HepG2 (cell line): ENCODE measurements around the gene WNK4. TPM values are rescaled to one million over a fixed set of nuclear protein-coding genes. Genes with fewer than 3 reads are reported as not detected.

Source experiments
- BORCS8-MEF2B ChIP-seq: sonication (generic); formaldehyde crosslinking; IDR thresholded peaks from 2 replicates; pipeline ENCODE4 v1.8.0; 2022; ENCODE audit warnings: mild to moderate bottlenecking, missing genetic modification reagents
- HNF4G ChIP-seq, 2 experiments: sonication (generic) in 1 of 2; formaldehyde crosslinking in 1 of 2; IDR thresholded peaks; 2 replicates each; pipeline versions ENCODE4 v1.4.0 to v1.6.1; 2011 to 2020; ENCODE audit warnings: borderline replicate concordance in 2 of 2, low read depth in 2 of 2, mild to moderate bottlenecking in 2 of 2, low read length in 1 of 2, missing genetic modification reagents in 1 of 2, moderate library complexity in 1 of 2
- KAT7 ChIP-seq: IDR thresholded peaks from 2 replicates; pipeline ENCODE4 v1.6.1; 2018; ENCODE audit warnings: borderline replicate concordance, missing compliant biosample characterization
- KLF13 ChIP-seq: sonication (generic); formaldehyde crosslinking; IDR thresholded peaks from 2 replicates; pipeline ENCODE4 v1.4.0; 2020; ENCODE audit warnings: mild to moderate bottlenecking, missing genetic modification reagents
- MAFF ChIP-seq: IDR thresholded peaks from 2 replicates; pipeline ENCODE4 v1.6.1; 2011; ENCODE audit warnings: low read depth, low read length, improper control_type of control experiment
- MTF1 ChIP-seq: sonication (generic); formaldehyde crosslinking; IDR thresholded peaks from 2 replicates; pipeline ENCODE4 v1.5.0; 2020; ENCODE audit warnings: missing genetic modification reagents
- MYNN ChIP-seq: sonication (generic); formaldehyde crosslinking; IDR thresholded peaks from 2 replicates; pipeline ENCODE4 v1.4.0; 2020; ENCODE audit warnings: mild to moderate bottlenecking, low read depth, missing genetic modification reagents
- NRL ChIP-seq: sonication (generic); formaldehyde crosslinking; IDR thresholded peaks from 2 replicates; pipeline ENCODE4 v1.5.0; 2020; ENCODE audit warnings: missing genetic modification reagents, mild to moderate bottlenecking, moderate library complexity, borderline replicate concordance
- PBX2 ChIP-seq: IDR thresholded peaks from 2 replicates; pipeline ENCODE4 v1.6.1; 2016; ENCODE audit warnings: control low read depth
- POGK ChIP-seq: sonication (generic); formaldehyde crosslinking; conservative IDR thresholded peaks from 2 replicates; pipeline ENCODE4 v1.8.0; 2022; ENCODE audit warnings: mild to moderate bottlenecking, moderate library complexity, missing genetic modification reagents
- RNF2 ChIP-seq: fragments of 450-650 bp; conservative IDR thresholded peaks from 2 replicates; pipeline ENCODE4 v1.6.1; 2016; ENCODE audit warnings: low read depth
- ZNF274 ChIP-seq: sonication (generic); formaldehyde crosslinking; IDR thresholded peaks from 2 replicates; pipeline ENCODE4 v1.5.1; 2020; ENCODE audit warnings: mild to moderate bottlenecking, missing genetic modification reagents
- ZNF501 ChIP-seq: sonication (generic); formaldehyde crosslinking; IDR thresholded peaks from 2 replicates; pipeline ENCODE4 v1.5.1; 2020; ENCODE audit warnings: mild to moderate bottlenecking, moderate library complexity, missing genetic modification reagents
- ZNF512B ChIP-seq: sonication (generic); formaldehyde crosslinking; IDR thresholded peaks from 2 replicates; pipeline ENCODE4 v1.5.1; 2020; ENCODE audit warnings: missing genetic modification reagents, mild to moderate bottlenecking, borderline replicate concordance
- ZNF713 ChIP-seq: sonication (generic); formaldehyde crosslinking; IDR thresholded peaks from 2 replicates; pipeline ENCODE4 v1.4.0; 2020; ENCODE audit warnings: mild to moderate bottlenecking, missing genetic modification reagents
- ZNF776 ChIP-seq: sonication (generic); formaldehyde crosslinking; IDR thresholded peaks from 2 replicates; pipeline ENCODE4 v1.4.0; 2020; ENCODE audit warnings: mild to moderate bottlenecking, missing genetic modification reagents
- polyA plus RNA-seq, 8 experiments: library from polyadenylated mRNA; depleted of rRNA in 3 of 8; stranded (reverse) in 7 of 8; unstranded in 1 of 8; fragments of >200 nt; fragmentation: Illumina TruSeq in 4 of 8; extraction: Trizol in 4 of 8; gene quantifications; 2 replicates each; pipeline versions ENCODE4 v1.2.1 to v1.2.3, GENCODE V29; 2011 to 2016; ENCODE audit warnings: low read depth in 4 of 8, missing spikeins in 1 of 8, mixed read lengths in 1 of 8; ENCODE audit not compliant: insufficient read depth in 1 of 8
- total RNA-seq, 5 experiments: library from RNA; depleted of rRNA; stranded (reverse); fragments of >200 nt; fragmentation: Illumina TruSeq; extraction: Trizol; gene quantifications; 2 replicates each; pipeline ENCODE4 v1.2.3, GENCODE V29; 2016; ENCODE audit warnings: low read depth in 1 of 5
- TF ChIP-seq, protein P1 (sequence below): sonication (generic); formaldehyde crosslinking; conservative IDR thresholded peaks from 2 replicates; pipeline ENCODE4 v1.8.0; 2022; ENCODE audit warnings: low read depth, missing genetic modification reagents
- TF ChIP-seq, protein P2 (sequence below): IDR thresholded peaks from 2 replicates; pipeline ENCODE4 v1.6.1; 2016; ENCODE audit warnings: missing compliant biosample characterization, missing genetic modification reagents, borderline replicate concordance

Gene WNK4
- total and polyA plus RNA-seq, 2 of the 13 experiments (the other 11 are each of a cell fraction or from before 2014, with no cell fraction given) = 2.7 to 13.7 TPM

DNA sequence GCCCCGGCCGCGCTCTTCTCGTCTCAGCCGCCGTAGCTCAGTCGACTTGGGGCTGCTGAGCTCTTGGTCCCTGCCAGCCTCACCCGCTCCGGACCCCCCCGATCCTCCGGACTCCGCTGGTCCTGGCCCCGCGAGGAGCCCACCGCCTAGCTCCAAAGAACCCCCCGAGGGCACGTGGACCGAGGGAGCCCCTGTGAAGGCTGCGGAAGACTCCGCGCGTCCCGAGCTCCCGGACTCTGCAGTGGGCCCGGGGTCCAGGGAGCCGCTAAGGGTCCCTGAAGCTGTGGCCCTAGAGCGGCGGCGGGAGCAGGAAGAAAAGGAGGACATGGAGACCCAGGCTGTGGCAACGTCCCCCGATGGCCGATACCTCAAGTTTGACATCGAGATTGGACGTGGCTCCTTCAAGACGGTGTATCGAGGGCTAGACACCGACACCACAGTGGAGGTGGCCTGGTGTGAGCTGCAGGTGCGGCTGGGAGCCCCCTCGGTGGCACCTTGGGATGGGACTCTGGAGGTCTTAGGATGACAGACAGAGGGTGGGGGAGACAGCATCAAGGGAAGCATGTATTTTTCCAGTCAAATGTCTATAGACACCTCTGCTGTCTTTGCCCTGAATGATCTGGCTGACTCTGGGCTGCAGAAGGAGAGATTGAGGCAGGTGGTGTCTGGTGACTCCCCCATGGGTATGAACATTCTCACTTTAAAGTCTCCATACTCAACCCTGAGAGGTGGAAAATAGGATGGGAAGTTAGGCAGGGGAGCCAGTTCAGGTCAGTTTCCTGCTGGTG, 635 bp downstream of the WNK4 start (continued):
- TF ChIP-seq ZNF274 = peak; percentile 55; the same call in 1 of the 2 replicates
- TF ChIP-seq PBX2 (CRISPR knock-in tag) = no peak
- TF ChIP-seq MTF1 (CRISPR knock-in tag) = 0 out of 2 replicates have a peak, but pooled peaks have one; percentile 59
- 0 out of 2 replicates have a peak, but pooled peaks have one; percentile 85 for TF ChIP-seq ZNF713 (CRISPR knock-in tag)
- TF ChIP-seq KAT7 = peak; percentile 61; the same call in 1 of the 2 replicates
- TF ChIP-seq BORCS8-MEF2B (CRISPR knock-in tag) = peak; percentile 54; the same call in 1 of the 2 replicates
- 0 out of 2 replicates have a peak, but pooled peaks have one; percentile 47 for TF ChIP-seq NRL (CRISPR knock-in tag)
- TF ChIP-seq MYNN (CRISPR knock-in tag) = 0 out of 2 replicates have a peak, but pooled peaks have one; percentile 51
- TF ChIP-seq MAFF = no peak
- no peak for TF ChIP-seq HNF4G (IDR thresholded peaks at IDR 0.05; ENCODE audit: borderline replicate concordance, low read depth, low read length)
- TF ChIP-seq HNF4G (CRISPR knock-in tag; IDR thresholded peaks at IDR 0.05; ENCODE audit: borderline replicate concordance, low read depth) = peak; percentile 24
- TF ChIP-seq, protein P1, sequence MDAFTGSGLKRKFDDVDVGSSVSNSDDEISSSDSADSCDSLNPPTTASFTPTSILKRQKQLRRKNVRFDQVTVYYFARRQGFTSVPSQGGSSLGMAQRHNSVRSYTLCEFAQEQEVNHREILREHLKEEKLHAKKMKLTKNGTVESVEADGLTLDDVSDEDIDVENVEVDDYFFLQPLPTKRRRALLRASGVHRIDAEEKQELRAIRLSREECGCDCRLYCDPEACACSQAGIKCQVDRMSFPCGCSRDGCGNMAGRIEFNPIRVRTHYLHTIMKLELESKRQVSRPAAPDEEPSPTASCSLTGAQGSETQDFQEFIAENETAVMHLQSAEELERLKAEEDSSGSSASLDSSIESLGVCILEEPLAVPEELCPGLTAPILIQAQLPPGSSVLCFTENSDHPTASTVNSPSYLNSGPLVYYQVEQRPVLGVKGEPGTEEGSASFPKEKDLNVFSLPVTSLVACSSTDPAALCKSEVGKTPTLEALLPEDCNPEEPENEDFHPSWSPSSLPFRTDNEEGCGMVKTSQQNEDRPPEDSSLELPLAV = no peak
- peak; percentile 56; the same call in 1 of the 2 replicates for TF ChIP-seq POGK (CRISPR knock-in tag)
- 0 out of 2 replicates have a peak, but pooled peaks have one; percentile 9 for TF ChIP-seq ZNF776 (CRISPR knock-in tag)
- no peak for TF ChIP-seq ZNF512B (CRISPR knock-in tag)
- TF ChIP-seq RNF2 = 0 out of 2 replicates have a peak, but pooled peaks have one; percentile 2
- TF ChIP-seq KLF13 = peak; percentile 34; the same call in 1 of the 2 replicates
- TF ChIP-seq, protein P2, sequence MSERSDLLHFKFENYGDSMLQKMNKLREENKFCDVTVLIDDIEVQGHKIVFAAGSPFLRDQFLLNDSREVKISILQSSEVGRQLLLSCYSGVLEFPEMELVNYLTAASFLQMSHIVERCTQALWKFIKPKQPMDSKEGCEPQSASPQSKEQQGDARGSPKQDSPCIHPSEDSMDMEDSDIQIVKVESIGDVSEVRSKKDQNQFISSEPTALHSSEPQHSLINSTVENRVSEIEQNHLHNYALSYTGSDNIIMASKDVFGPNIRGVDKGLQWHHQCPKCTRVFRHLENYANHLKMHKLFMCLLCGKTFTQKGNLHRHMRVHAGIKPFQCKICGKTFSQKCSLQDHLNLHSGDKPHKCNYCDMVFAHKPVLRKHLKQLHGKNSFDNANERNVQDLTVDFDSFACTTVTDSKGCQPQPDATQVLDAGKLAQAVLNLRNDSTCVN (CRISPR knock-in tag) = 0 out of 2 replicates have a peak, but pooled peaks have one; percentile 13
- peak; percentile 45 for TF ChIP-seq ZNF501 (CRISPR knock-in tag)
